Measurements from ENCODE around the gene SNX1.

GRCh38 chr15:64133623-64134344 is 38.0 kb downstream of the SNX1 start:
- TF ChIP-seq CTCF (IDR thresholded peaks at IDR 0.05) = no peak
- no peak for TF ChIP-seq POLR2A (IDR thresholded peaks at IDR 0.05)
